ENCODE results near the gene RADX.

- TF ChIP-seq CTCF (IDR thresholded peaks at IDR 0.05), result no peak
- TF ChIP-seq EP300 (IDR thresholded peaks at IDR 0.05), result no peak
- no peak for TF ChIP-seq POLR2A (IDR thresholded peaks at IDR 0.05)
Observed at GRCh38 chrX:106613277-106613676, 1.5 kb downstream of the RADX start.
